Measurements from ENCODE around the gene VPS35L.
A peak's percentile ranks its signal among the peaks of the same experiment; 100 is the strongest.
"Not testable (repeated sequence)": the region's sequence is repeated elsewhere in the genome, so short reads cannot be mapped to it uniquely, and the experiment has no call there.

Gene VPS35L

DNA sequence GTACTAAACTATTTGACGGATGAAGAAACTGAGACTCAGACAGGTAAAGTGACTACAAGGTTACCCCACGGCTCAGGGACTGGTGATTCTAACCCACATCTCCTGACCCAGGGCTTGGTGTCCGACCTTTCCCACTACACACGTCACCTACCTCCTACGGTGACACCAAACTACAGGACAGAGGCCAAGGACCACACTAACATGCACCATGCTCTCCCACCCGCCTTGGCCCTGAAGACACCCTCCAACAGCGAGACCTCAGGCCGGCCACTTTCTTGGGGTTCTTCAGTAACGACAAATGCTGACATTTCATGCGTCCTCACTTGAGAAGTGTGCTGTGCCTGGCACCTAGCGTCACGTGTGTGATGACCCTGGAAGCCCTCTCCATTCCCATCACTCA is 156.1 kb downstream of the VPS35L start:
- no peak for DNase-seq (ENCODE audit: low read depth in 3 of 3)

GRCh38 chr16:19712418-19713058 is 157.0 kb downstream of the VPS35L start:
- DNase-seq (ENCODE audit: low read depth in 3 of 3): no peak

DNA sequence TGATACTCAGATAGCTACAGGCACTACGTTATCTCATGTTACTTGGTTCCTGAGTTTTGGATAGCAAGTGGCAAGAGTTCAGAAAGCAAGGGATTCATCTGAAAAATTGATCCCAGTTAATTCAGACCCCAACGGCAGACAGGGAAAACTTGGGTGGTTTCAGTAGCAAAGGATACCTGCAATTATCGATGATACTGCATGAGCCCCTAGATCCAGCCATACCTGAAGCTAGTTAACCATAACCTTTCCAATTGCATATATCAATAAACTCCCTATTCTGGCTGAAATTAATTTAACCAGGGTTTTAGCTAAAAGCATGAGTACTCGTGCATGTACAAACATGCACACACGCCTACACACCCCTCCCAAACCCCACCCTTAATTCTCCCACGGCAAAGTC is 158.2 kb downstream of the VPS35L start:
- DNase-seq (ENCODE audit: low read depth in 3 of 3): no peak

GRCh38 chr16:19715566-19715965 is 160.1 kb downstream of the VPS35L start:
- DNase-seq (ENCODE audit: low read depth in 3 of 3): no peak

DNA sequence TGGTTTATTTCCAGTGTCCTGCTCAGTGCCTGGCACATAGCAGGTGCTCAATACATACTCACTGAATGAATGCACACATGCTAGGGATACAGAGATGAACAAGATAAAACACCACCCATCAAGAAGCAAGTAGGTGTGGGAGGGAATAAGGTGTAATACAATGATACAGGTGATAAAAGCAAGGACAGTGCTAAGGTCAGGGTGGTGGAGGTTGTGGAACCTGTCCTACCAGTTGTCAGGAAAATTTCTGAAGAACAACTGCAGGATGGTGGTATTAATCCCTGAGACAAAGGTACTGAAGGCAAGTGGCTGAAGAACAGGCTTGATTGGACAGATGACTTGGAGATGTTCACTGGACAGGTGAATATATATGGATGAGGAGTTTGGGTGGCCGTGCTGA is 160.7 kb downstream of the VPS35L start:
- DNase-seq (ENCODE audit: low read depth in 3 of 3): no peak

DNA sequence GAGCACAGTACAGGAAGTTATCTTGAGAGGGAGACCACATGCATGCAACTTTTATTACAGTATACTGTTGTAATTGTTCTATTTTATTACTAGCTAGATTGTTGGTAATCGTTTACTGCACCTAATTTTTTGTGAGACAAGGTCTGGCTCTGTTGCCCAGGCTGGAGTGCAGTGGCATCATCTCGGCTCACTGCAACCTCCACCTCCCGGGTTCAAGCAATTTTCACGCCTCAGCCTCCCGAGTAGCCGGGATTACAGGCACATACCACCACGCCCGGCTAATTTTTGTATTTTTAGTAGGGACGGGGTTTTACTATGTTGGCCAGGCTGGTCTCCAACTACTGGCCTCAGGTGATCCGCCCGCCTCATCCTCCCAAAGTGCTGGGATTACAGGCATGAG is 161.2 kb downstream of the VPS35L start:
- DNase-seq (ENCODE audit: low read depth in 3 of 3): not testable (repeated sequence)

- DNase-seq (ENCODE audit: low read depth in 3 of 3): no peak
Observed at GRCh38 chr16:19717314-19717713, 161.8 kb downstream of the VPS35L start.

DNA sequence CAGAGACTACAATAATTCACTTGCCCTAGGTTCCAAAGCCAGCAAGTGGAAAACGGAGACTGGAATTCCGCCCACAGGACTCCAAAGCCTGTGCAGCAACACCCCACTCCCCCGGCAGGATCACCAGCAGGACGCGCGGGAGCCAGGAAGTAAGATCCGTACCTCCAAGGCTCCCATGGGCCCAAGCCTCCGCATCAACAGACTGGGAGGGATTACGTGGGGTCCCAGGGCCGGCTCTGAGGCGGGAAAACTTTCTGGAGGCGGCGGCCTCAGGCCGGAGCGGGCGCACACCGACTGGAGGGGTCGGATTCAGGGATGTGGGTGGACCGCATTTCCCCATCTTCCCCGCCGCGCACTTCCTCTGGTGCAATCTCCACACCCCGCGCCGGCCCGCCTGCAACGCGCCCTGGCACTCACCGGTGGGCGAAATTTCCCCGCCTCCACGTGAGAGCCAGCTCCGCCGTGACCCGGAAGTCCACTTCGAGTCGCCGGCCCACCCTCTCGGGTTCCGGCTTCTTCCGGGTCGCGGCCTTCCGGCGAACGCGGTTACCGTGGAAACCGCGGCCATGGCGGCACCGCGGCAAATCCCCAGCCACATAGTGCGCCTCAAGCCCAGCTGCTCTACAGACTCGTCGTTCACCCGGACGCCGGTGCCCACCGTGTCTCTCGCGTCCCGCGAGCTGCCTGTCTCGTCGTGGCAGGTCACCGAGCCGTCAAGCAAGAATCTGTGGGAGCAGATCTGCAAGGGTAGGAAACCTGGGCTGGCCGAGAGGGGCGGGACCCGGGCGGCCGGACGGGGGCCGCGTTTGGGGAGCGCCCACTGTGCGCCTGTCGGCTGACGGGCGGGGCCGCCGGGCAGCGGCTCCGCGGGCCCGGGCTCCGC is 162.5 kb downstream of the VPS35L start, which contains the start of the genes IQCK and KNOP1:
Gene IQCK, plus strand, starts transcription at position 531 of the 883 bp plus-strand sequence. Its CDS starts 36 bp downstream, at position 567.
Gene KNOP1, minus strand, starts transcription at position 487 of the 883 bp plus-strand sequence. CDS start 3,192 bp downstream, outside the sequence.
- peak; percentile 76 to 84 (median 83) for DNase-seq (ENCODE audit: low read depth in 3 of 3)

DNA sequence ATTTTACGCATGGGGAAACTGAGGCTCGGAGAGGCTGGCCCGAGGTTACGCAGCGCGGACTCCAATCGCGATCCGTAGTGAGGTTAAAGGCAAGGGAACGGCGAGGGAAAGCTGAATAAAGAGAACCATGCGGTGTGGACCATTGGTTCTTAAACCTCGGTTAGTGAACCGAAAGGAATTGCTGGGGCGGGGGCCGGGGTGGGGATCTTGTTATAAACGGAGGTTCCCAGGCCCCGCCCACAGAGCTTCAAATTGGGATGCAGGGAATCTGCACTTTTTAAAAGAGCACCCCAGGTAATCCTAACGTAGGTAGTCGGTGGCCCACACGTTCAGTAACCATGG is 163.1 kb downstream of the VPS35L start:
- DNase-seq (ENCODE audit: low read depth in 3 of 3): no peak

DNA sequence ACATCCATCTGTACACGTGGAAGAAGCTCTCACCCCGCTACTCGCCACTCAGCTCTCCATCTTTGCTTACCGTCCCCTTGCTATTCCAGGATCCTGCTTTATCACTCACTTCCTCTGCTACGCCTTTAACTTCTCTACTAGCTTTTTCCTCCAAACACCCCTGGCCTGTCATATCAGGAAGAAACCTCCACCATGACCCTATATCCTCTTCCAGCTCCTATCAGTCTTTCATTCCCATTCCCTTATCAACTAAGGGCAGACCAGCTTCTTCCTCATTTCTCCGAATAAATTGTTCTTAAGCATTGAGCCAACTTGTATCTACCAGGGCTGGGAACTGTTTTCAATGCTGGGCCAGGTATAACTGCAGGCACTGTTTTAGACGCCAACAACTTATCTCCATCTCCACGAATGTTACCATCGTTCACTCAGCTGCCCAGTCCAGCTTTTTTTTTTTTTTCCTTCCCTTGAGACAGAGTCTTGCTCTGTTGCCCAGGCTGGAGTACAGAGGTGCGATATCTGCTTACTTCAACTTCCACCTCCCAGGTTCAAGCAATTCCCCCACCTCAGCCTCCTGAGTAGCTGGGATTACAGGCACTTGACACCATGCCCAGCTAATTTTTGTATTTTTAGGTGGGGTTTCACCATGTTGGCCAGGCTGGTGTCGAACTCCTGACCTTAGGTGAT is 166.9 kb downstream of the VPS35L start:
- DNase-seq (ENCODE audit: low read depth in 3 of 3): no peak

DNA sequence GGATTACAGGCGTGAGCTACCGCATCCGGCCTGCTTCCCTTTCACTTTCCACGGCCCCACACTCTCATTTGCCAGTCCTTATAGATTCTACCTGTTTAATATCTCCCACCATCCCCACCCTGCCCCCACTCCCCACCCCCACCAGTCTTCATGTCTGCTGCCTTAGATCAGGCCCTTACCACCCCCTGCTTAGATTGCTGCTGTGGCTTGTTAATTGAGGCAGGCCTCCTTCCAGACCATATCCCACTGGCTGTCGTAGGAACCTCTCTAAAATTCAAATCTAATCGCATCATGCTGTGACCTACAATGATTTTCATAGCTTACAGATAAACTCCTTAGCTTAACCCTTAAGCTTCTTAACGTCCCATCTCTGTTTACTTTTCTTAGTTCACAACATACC is 167.5 kb downstream of the VPS35L start:
- DNase-seq (ENCODE audit: low read depth in 3 of 3): no peak

DNA sequence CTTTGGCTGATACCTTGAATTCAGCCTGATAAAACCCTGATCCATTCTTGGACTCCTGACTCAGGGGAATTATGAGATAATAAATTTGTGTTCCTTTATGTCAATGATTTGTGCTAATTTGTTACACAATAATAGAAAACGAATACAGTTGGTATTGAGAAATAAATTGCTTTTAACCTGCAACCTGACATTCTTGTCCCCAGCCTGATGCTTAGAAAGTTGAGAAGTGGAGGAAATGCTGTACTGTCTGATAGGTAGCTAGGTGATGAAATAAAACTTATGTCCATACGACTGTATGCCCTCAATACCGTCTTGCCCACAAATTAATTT is 173.1 kb downstream of the VPS35L start:
- no peak for DNase-seq (ENCODE audit: low read depth in 3 of 3)

GRCh38 chr16:19733551-19733950 is 178.0 kb downstream of the VPS35L start:
- no peak for DNase-seq (ENCODE audit: low read depth in 3 of 3)

DNA sequence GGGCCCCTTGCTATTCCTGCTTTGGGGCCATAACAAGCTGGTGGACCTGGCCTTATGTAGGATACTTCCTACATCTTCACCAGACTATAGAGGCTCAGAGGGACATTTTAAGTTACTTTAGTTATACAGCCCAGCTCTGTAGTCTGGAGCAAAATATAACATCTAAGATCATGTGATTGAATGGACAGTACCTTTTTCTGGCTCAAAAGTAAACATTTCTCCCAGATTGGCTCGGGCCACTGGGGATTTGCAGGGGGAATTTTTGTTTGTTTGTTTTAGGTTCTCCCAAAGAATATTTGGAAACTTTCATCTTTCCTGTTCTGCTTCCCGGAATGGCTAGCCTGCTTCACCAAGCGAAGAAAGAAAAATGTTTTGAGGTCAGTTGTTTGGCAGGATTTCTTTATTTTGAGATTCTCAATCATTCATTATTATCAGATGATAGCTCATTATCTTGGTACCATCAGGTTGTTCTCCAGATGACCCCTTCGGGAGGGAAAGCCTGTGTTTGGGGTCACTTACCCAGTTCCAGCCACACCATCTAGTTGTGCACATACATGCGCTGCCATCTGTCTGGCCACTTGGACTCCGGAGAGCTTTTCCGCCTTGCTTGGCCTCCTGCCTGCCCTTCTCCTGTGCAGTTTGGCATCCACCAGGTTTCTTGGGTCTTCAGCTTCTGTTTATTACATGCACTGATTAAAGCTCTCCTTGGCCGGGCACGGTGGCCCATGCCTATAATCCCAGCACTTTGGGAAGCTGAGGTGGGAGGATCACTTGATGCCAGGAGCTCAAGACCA is 179.8 kb downstream of the VPS35L start:
- no peak for DNase-seq (ENCODE audit: low read depth in 3 of 3)

GRCh38 chr16:19737306-19738038 is 182.0 kb downstream of the VPS35L start:
- no peak for DNase-seq (ENCODE audit: low read depth in 3 of 3)

- no peak for DNase-seq (ENCODE audit: low read depth in 3 of 3)
Observed at GRCh38 chr16:19741354-19741753, 185.9 kb downstream of the VPS35L start.

DNA sequence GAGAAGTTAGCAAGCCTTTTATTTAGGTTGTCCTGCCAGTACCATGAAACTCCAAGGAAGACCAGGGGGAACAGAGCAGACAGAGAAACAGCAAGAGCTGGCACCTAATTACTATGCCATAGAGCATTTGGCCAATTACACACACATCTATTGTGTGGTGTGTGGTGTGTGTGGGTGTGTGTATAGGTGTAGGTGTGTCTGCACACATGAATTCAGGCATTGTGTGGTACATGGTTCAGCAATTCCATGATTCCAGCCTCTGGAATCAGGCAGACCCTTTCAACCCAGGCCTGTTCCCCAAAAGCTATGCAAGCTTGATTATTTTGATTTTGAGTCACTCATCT is 188.3 kb downstream of the VPS35L start:
- DNase-seq (ENCODE audit: low read depth in 3 of 3): no peak

DNA sequence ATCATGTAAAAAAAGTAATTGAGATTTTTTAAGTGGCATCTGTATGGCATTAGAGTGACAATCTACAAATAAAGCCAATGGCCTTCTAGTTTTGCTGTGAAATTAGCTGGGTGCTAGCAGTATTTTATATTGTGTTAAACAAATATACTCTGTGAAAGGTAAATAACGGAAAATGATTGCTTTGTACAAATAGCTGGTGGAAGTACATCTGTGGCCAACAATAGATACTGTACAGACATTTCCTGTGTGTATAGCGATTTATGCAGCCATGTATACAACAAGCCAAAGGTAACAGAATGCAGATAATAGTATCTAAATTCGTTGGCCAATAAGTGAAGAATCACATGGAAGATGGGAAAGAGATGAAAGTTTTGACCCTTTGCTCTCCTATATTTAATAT is 189.2 kb downstream of the VPS35L start:
- DNase-seq (ENCODE audit: low read depth in 3 of 3): no peak

DNA sequence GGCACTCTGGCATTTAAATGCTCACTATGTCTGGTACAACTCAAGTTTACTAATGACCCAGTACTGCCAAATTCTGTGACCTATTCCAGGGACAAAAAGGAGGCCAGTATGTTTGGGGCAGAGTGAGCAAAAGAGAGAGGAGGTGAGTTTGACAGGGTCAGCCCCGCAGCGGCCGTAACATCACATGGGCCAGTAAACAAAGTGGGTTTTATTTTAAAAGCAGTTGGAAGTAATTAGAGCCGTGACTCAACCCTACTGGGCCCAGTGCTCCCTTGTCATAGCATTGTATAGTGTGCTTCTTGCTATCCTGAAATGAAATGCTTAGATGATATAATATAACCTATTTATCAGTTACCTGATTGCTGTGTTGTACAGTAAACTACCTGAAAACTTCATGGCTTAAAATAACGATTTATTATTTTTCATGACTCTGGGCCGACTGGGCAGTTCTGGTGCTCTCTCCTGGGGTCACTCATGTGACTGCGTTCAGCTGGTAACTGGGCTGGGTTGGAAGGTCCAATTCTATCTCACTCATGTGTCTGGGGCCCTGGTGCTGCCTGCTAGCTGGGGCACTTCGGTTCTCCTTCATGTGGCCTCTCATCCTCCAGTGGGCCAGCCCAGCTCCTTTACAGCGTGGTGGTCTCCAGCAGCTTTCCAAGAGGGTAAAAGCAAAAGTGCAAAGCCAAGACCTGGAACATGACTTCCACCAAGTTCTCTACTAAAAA is 189.9 kb downstream of the VPS35L start:
- no peak for DNase-seq (ENCODE audit: low read depth in 3 of 3)

DNA sequence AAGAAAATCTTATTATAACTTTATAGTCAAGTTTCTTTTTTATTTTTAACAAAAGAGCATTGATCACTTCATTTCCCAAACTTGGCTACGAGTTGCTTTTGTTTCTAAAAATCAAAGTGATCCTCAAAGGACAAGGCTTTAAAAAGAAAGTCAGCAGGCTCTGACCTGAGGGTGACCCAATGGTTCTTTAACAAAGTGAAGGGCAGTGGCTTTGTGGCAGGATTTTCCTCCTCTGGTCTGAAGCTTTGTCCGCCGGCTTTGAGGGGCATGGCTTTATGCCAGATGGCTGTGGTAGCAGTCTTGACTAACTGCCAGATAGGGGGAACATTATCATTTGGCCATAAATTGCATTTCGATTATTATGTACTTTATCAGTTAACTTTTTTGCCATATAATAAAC is 191.1 kb downstream of the VPS35L start:
- DNase-seq (ENCODE audit: low read depth in 3 of 3): no peak
